H9 (cell line): Measurements from ENCODE around the gene AGAP5. TPM values are rescaled to one million over a fixed set of nuclear protein-coding genes. Genes with fewer than 3 reads are reported as not detected.

Experiments
- DNase-seq: peaks from one replicate; pipeline ENCODE4 v3.0.0-alpha.2; 2017
- H2AFZ ChIP-seq: one replicate; pipeline ENCODE4 v1.6.1; 2013; ENCODE audit warnings: mild to moderate bottlenecking, low read length, control low read depth, moderate library complexity
- H2AK5ac ChIP-seq: 2 replicates; pipeline ENCODE4 v1.6.1; 2013; ENCODE audit warnings: low read length, control low read depth, mixed read lengths; ENCODE audit not compliant: insufficient read length
- H2BK120ac ChIP-seq: one replicate; pipeline ENCODE4 v1.6.1; 2013; ENCODE audit warnings: low read depth, mild to moderate bottlenecking, low read length, control low read depth, inconsistent platforms; ENCODE audit not compliant: poor library complexity, severe bottlenecking
- H2BK12ac ChIP-seq: 2 replicates; pipeline ENCODE4 v1.6.1; 2013; ENCODE audit warnings: low read length, control low read depth, mixed read lengths, low read depth; ENCODE audit not compliant: insufficient read length
- H2BK15ac ChIP-seq: 2 replicates; pipeline ENCODE4 v1.6.1; 2013; ENCODE audit warnings: low read depth, low read length, control low read depth
- H2BK20ac ChIP-seq: one replicate; pipeline ENCODE4 v1.6.1; 2013; ENCODE audit warnings: low read depth, mild to moderate bottlenecking, low read length, control low read depth, inconsistent platforms; ENCODE audit not compliant: poor library complexity, severe bottlenecking
- H2BK5ac ChIP-seq: 2 replicates; pipeline ENCODE4 v1.6.1; 2013; ENCODE audit warnings: low read length, control low read depth, mixed read lengths; ENCODE audit not compliant: insufficient read length
- H3K14ac ChIP-seq: 2 replicates; pipeline ENCODE4 v1.6.1; 2013; ENCODE audit warnings: low read length, control low read depth; ENCODE audit not compliant: insufficient read depth
- H3K18ac ChIP-seq: 2 replicates; pipeline ENCODE4 v1.6.1; 2013; ENCODE audit warnings: low read depth, mild to moderate bottlenecking, mixed read lengths, low read length, control low read depth; ENCODE audit not compliant: insufficient read length
- H3K23ac ChIP-seq: 2 replicates; pipeline ENCODE4 v1.6.1; 2013; ENCODE audit warnings: low read length, control low read depth, mixed read lengths, low read depth; ENCODE audit not compliant: insufficient read length
- H3K23me2 ChIP-seq: 2 replicates; pipeline ENCODE4 v1.6.1; 2013; ENCODE audit warnings: low read depth, mild to moderate bottlenecking, mixed read lengths, low read length, control low read depth; ENCODE audit not compliant: insufficient read length, poor library complexity, severe bottlenecking
- H3K27ac ChIP-seq: 2 replicates; pipeline ENCODE4 v1.5.1; 2013; ENCODE audit warnings: low read length, control low read depth, mixed read lengths, low read depth; ENCODE audit not compliant: insufficient read length
- H3K27me3 ChIP-seq: 2 replicates; pipeline ENCODE4 v1.6.1; 2013; ENCODE audit warnings: low read length, control low read depth, inconsistent platforms; ENCODE audit not compliant: insufficient read depth
- H3K4ac ChIP-seq: 2 replicates; pipeline ENCODE4 v1.6.1; 2013; ENCODE audit warnings: low read depth, mild to moderate bottlenecking, control low read depth, inconsistent platforms, low read length, moderate library complexity
- H3K4me1 ChIP-seq: 2 replicates; pipeline ENCODE4 v1.6.1; 2013; ENCODE audit warnings: low read length, control low read depth, inconsistent platforms; ENCODE audit not compliant: insufficient read depth
- H3K4me2 ChIP-seq: 2 replicates; pipeline ENCODE4 v1.6.1; 2013; ENCODE audit warnings: low read length, control low read depth, mixed read lengths; ENCODE audit not compliant: insufficient read length, insufficient read depth
- H3K56ac ChIP-seq: 2 replicates; pipeline ENCODE4 v1.6.1; 2013; ENCODE audit warnings: low read depth, mild to moderate bottlenecking, mixed read lengths, low read length, control low read depth; ENCODE audit not compliant: insufficient read length
- H3K79me1 ChIP-seq: 2 replicates; pipeline ENCODE4 v1.6.1; 2013; ENCODE audit warnings: low read depth, mild to moderate bottlenecking, moderate library complexity, low read length, control low read depth, inconsistent platforms; ENCODE audit not compliant: insufficient read depth, poor library complexity, severe bottlenecking
- H3K79me2 ChIP-seq: 2 replicates; pipeline ENCODE4 v1.6.1; 2013; ENCODE audit warnings: low read length, control low read depth, inconsistent platforms; ENCODE audit not compliant: insufficient read depth
- H3K9ac ChIP-seq: 2 replicates; pipeline ENCODE4 v1.6.1; 2013; ENCODE audit warnings: low read length, control low read depth, mixed read lengths; ENCODE audit not compliant: insufficient read length; ENCODE audit errors: extremely low read depth
- H3K9me3 ChIP-seq: one replicate; pipeline ENCODE4 v1.6.1; 2013; ENCODE audit warnings: low read depth, low read length, inconsistent platforms; ENCODE audit not compliant: control insufficient read depth
- H3T11ph ChIP-seq: one replicate; pipeline ENCODE4 v1.6.1; 2013; ENCODE audit warnings: mild to moderate bottlenecking, low read length, control low read depth, inconsistent platforms
- H4K20me1 ChIP-seq: one replicate; pipeline ENCODE4 v1.6.1; 2013; ENCODE audit not compliant: control insufficient read depth, insufficient read length, insufficient read depth
- H4K5ac ChIP-seq: 2 replicates; pipeline ENCODE4 v1.6.1; 2013; ENCODE audit warnings: low read depth, mild to moderate bottlenecking, mixed read lengths, low read length, control low read depth; ENCODE audit not compliant: insufficient read length
- H4K8ac ChIP-seq: replicated peaks from 2 replicates; pipeline ENCODE4 v1.6.1; 2013; ENCODE audit warnings: low read length, control low read depth, mixed read lengths, low read depth; ENCODE audit not compliant: insufficient read length
- H4K91ac ChIP-seq: 2 replicates; pipeline ENCODE4 v1.6.1; 2013; ENCODE audit warnings: low read depth, mild to moderate bottlenecking, moderate library complexity, mixed read lengths, low read length, control low read depth; ENCODE audit not compliant: insufficient read length
- H3K27ac Mint-ChIP-seq, 3 experiments: 2 replicates in 2 of 3; 3 replicates in 1 of 3; pipeline ENCODE4 v1.8.0; 2020 to 2021; ENCODE audit warnings: mixed read lengths in 3 of 3, mild to moderate bottlenecking in 1 of 3, moderate library complexity in 1 of 3
- H3K27me3 Mint-ChIP-seq: 2 replicates; pipeline ENCODE4 v1.8.0; 2021; ENCODE audit warnings: low read depth, mild to moderate bottlenecking, moderate library complexity, mixed read lengths
- H3K36me3 Mint-ChIP-seq, 3 experiments: 2 replicates in 2 of 3; 3 replicates in 1 of 3; pipeline ENCODE4 v1.8.0; 2020 to 2021; ENCODE audit warnings: low read depth in 3 of 3, mixed read lengths in 3 of 3; ENCODE audit not compliant: insufficient read depth in 1 of 3
- H3K4me1 Mint-ChIP-seq, 2 experiments: 2 replicates each; pipeline ENCODE4 v1.8.0; 2020; ENCODE audit warnings: mixed read lengths in 2 of 2
- H3K4me3 Mint-ChIP-seq, 2 experiments: 2 replicates in 1 of 2; 3 replicates in 1 of 2; pipeline ENCODE4 v1.8.0; 2020 to 2021; ENCODE audit warnings: mild to moderate bottlenecking in 2 of 2, mixed read lengths in 2 of 2, moderate library complexity in 1 of 2
- H3K9me3 Mint-ChIP-seq, 2 experiments: 2 replicates in 1 of 2; 3 replicates in 1 of 2; pipeline ENCODE4 v1.8.0; 2020; ENCODE audit warnings: mild to moderate bottlenecking in 2 of 2, mixed read lengths in 2 of 2, moderate library complexity in 1 of 2
- WGBS: extraction: QIAGEN DNeasy Blood & Tissue Kit; methylation state at CpG from one replicate; pipeline ENCODE4 v1.1.7; 2013; ENCODE audit warnings: missing lambda C conversion rate, low lambda C conversion rate, mixed read lengths; ENCODE audit not compliant: insufficient read length; ENCODE audit errors: extremely low coverage; 5-methylcytosine and 5-hydroxymethylcytosine counted together
- total RNA-seq: library from RNA; stranded (reverse); gene quantifications from 2 replicates; pipeline ENCODE4 v1.2.1, GENCODE V29; 2021
- TF ChIP-seq, protein P1 (sequence below): fragments of 200-600 bp; sonication (generic); conservative IDR thresholded peaks from 3 replicates; pipeline ENCODE4 v1.8.0; 2021; ENCODE audit warnings: antibody characterized with exemption, mild to moderate bottlenecking

The AGAP5 gene
- total RNA-seq, 1 experiment from 2014 or later, result 5.2 TPM

DNA sequence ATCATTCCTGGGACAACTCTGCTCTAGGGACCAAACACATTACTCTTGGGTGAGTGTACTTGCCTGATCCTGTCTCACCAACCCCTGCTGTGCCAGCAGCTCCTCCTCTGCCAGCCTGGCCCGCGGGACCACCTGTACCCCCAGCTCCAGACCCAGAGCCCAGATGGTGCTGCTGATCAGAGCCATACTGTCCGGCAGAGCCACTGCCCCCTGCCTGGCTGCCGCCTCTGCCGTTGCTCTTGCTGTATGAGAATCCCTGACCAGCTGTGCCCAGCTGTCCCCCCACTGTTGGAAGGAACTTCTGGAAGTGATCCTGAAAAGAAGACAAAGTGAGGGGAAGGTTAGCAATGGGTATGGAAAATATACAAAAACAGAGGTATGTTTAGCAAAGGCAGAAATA, 63.5 kb downstream of the AGAP5 start:
- no peaks in the 10 kb centered on the region; the same call in 1 of the 2 replicates for H3K27me3 ChIP-seq
- no peak overlapping the region for H3K4ac ChIP-seq
- no peak for DNase-seq
- no peaks in the 10 kb centered on the region for H3K79me2 ChIP-seq
- no peak overlapping the region for H2BK15ac ChIP-seq
- H2AK5ac ChIP-seq, result no peak overlapping the region
- no peaks in the 10 kb centered on the region for H3K9me3 ChIP-seq
- H2BK120ac ChIP-seq, result no peak overlapping the region
- Mint-ChIP-seq H3K36me3 (no peaks in the 10 kb centered on the region), H3K4me1 (peaks cover 4 to 10% of the 10 kb centered on the region in 2 experiments; a peak in 3 of 4 replicates), H3K4me3 (no peak overlapping the region), H3K9me3 (no peaks in the 10 kb centered on the region), H3K27ac (peak overlapping the region in 1 of 3 experiments; percentile 52; a peak in 2 of 7 replicates), H3K27me3 (no peaks in the 10 kb centered on the region)
- no peak overlapping the region for H2AFZ ChIP-seq
- H3K4me2 ChIP-seq, result no peak overlapping the region
- no peaks in the 10 kb centered on the region for H4K20me1 ChIP-seq
- no peaks in the 10 kb centered on the region for H3K79me1 ChIP-seq
- no peaks in the 10 kb centered on the region for H3K23me2 ChIP-seq
- H2BK12ac ChIP-seq, result no peak overlapping the region
- TF ChIP-seq, protein P1, sequence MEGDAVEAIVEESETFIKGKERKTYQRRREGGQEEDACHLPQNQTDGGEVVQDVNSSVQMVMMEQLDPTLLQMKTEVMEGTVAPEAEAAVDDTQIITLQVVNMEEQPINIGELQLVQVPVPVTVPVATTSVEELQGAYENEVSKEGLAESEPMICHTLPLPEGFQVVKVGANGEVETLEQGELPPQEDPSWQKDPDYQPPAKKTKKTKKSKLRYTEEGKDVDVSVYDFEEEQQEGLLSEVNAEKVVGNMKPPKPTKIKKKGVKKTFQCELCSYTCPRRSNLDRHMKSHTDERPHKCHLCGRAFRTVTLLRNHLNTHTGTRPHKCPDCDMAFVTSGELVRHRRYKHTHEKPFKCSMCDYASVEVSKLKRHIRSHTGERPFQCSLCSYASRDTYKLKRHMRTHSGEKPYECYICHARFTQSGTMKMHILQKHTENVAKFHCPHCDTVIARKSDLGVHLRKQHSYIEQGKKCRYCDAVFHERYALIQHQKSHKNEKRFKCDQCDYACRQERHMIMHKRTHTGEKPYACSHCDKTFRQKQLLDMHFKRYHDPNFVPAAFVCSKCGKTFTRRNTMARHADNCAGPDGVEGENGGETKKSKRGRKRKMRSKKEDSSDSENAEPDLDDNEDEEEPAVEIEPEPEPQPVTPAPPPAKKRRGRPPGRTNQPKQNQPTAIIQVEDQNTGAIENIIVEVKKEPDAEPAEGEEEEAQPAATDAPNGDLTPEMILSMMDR, result no peak
- no peak overlapping the region for H4K91ac ChIP-seq
- no peak overlapping the region for H3K18ac ChIP-seq
- H2BK5ac ChIP-seq, result no peak overlapping the region
- H3T11ph ChIP-seq, result no peak overlapping the region
- no peak overlapping the region for H4K5ac ChIP-seq
- H3K9ac ChIP-seq, result no peak overlapping the region
- no peak overlapping the region for H4K8ac ChIP-seq
- H3K14ac ChIP-seq, result no peak overlapping the region
- no peak overlapping the region for H3K23ac ChIP-seq
- H3K4me1 ChIP-seq, result no peaks in the 10 kb centered on the region
- no peak overlapping the region for H3K27ac ChIP-seq
- no CpG with 5 or more reads among the region's 5 CpGs for WGBS
- no peak overlapping the region for H2BK20ac ChIP-seq
- H3K56ac ChIP-seq, result no peak overlapping the region
